Ectodermal cell (in vitro differentiated cells): ENCODE data around the gene FKBP1A.

Experiments
- H3K27ac ChIP-seq: 2 replicates; pipeline ENCODE4 v1.7.0; 2013; ENCODE audit warnings: mild to moderate bottlenecking, low read depth, low read length; ENCODE audit not compliant: insufficient read depth, poor library complexity, severe bottlenecking
- H3K27me3 ChIP-seq: 2 replicates; pipeline ENCODE4 v1.7.0; 2013; ENCODE audit warnings: mild to moderate bottlenecking, low read length; ENCODE audit not compliant: insufficient read depth, control insufficient read depth, poor library complexity, severe bottlenecking
- H3K36me3 ChIP-seq: one replicate; pipeline ENCODE4 v1.7.0; 2013; ENCODE audit warnings: low read length; ENCODE audit not compliant: control insufficient read depth, insufficient read depth
- H3K4me1 ChIP-seq: one replicate; pipeline ENCODE4 v1.7.0; 2013; ENCODE audit warnings: low read length; ENCODE audit not compliant: control insufficient read depth, insufficient read depth
- H3K4me3 ChIP-seq: 2 replicates; pipeline ENCODE4 v1.7.0; 2013; ENCODE audit warnings: low read depth, low read length, control low read depth; ENCODE audit not compliant: insufficient read depth
- H3K9me3 ChIP-seq: 2 replicates; pipeline ENCODE4 v1.7.0; 2013; ENCODE audit warnings: mild to moderate bottlenecking, low read length, moderate library complexity; ENCODE audit not compliant: control insufficient read depth
- WGBS, 2 experiments: methylation state at CpG; one replicate each; pipeline ENCODE4 v1.1.7; 2013; ENCODE audit warnings: missing lambda C conversion rate in 2 of 2; 5-methylcytosine and 5-hydroxymethylcytosine counted together

Gene FKBP1A

DNA sequence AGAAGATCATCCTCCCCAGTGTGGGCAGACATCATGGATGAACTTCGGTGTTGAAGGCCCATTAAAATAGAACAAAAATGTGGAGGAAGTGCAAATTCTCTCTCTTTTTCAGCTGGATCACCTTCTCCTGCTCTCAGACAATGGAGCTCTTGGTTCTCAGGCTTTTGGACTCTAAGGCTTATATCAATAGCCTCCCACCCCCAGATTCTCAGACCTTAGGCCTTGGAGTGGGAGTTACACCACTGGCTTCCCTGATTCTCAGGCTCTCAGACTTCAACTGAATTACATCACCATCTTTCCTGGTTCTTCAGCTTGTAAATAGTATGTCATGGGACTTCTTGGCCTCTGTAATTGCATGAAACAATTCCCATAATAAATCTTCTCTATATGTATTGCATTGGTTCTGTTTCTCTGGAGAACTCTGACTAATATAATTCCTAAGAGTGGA is 37.2 kb upstream of the FKBP1A start:
- 91 to 98% methylated on average over 1 of the region's 1 CpG for WGBS, 2 experiments
- no peak overlapping the region for H3K4me3 ChIP-seq
- H3K27me3 ChIP-seq, result no peaks in the 10 kb centered on the region
- no peaks in the 10 kb centered on the region for H3K9me3 ChIP-seq
- H3K4me1 ChIP-seq, result peaks cover 12% of the 10 kb centered on the region
- H3K27ac ChIP-seq, result no peak overlapping the region
- no peaks in the 10 kb centered on the region for H3K36me3 ChIP-seq

DNA sequence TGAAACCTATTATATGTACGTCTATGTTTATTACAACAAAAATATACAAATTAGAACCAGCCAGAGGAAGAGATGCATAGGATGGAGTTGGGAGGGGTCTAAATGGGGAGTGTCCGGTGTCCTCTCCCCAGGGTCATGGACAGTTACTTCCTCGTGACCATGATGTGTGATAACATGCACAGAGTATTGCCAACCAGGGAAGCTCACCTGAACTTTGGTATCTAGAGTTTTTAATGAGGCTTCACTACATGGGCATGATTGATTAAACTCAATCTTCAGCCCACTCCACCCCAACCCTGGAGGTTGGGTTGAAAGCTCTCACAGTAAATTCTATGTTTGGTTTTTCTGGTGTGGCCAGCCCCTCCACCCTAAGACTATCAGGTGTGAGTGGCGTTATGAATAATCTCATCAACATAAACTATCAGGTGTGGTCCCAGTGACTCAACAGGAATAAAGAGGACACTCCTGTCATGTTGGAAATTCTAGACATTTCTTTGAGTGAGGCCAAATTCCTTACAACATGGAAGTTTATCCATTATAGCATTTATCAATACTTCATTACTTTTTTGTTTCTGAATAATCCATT is 36.4 kb upstream of the FKBP1A start:
- 93 to 97% methylated on average over 2 to 3 of the region's 4 CpGs for WGBS, 2 experiments
- Histone ChIP-seq H3K4me3 (no peak overlapping the region), H3K27me3 (no peaks in the 10 kb centered on the region), H3K36me3 (no peaks in the 10 kb centered on the region), H3K9me3 (no peaks in the 10 kb centered on the region), H3K27ac (no peak overlapping the region), H3K4me1 (peaks cover 12% of the 10 kb centered on the region)

DNA sequence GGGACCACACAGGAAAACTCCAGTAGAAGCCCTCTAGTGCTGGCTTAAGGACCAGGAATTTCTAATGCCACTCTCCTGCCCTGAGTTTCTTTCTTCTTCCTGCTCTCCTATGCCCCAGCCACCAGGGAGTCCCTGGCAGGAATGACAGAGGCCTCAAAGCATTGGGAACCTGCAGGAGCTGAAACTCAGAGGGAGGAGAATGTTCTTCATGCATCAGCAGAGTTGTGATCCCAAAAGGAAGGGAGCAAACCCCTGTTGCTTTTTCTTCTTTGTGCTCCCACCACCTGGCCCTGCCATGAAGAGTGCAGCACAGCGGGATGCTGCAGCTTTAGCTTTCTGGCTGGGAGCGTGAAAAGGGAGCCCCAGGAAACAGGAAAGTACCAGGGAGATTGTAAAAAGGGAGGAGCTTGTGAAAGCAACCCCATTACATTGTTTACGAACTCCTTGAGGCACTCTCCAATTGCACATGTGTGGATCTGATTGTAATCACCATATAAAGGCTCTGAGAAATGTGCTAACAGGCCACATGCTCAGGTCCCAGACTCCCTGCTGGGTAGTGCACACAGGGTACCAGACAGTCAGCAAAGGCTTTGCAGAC is 34.7 kb upstream of the FKBP1A start:
- Histone ChIP-seq H3K4me3 (peak overlapping the region; percentile 8), H3K27ac (peak overlapping the region; percentile 77), H3K9me3 (no peaks in the 10 kb centered on the region), H3K4me1 (peaks cover 12% of the 10 kb centered on the region), H3K27me3 (no peaks in the 10 kb centered on the region), H3K36me3 (no peaks in the 10 kb centered on the region)
- WGBS, 2 experiments, result 2 to 3% methylated on average over 3 of the region's 3 CpGs

DNA sequence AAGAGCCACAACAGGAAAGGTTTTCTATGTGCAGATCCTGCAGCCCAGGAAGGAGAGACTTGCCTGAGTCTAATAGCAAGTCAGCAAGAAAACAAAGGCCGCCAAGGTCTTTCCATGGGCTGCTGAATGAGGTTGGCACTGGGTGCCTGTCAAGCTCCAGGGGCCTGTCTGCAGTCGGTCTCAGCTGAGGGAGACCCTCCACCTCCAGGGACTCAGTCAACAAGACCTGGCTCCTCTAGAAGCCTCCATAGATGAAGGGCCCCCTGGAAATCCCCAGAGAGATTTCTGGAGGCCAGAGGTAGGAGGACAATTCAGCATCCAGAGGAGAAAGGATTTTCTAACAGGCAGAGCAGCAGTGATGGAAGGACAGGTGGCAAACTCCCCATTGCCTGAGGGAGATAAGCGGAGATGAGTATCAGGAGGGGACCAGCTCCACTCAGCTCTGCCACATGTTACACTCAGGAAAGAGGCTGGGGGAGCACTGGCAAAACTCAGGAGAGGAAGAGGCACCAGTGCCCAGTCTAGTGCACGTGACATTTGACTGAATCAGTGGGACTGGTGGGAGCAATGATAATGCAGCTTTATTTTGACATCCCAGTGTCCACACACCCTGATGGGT is 33.5 kb upstream of the FKBP1A start:
- no peaks in the 10 kb centered on the region for H3K9me3 ChIP-seq
- H3K4me3 ChIP-seq, result no peak overlapping the region
- H3K27ac ChIP-seq, result no peak overlapping the region
- no peaks in the 10 kb centered on the region for H3K36me3 ChIP-seq
- H3K27me3 ChIP-seq, result no peaks in the 10 kb centered on the region
- H3K4me1 ChIP-seq, result peaks cover 12% of the 10 kb centered on the region
- WGBS, 2 experiments, result 75 to 78% methylated on average over 4 of the region's 4 CpGs

DNA sequence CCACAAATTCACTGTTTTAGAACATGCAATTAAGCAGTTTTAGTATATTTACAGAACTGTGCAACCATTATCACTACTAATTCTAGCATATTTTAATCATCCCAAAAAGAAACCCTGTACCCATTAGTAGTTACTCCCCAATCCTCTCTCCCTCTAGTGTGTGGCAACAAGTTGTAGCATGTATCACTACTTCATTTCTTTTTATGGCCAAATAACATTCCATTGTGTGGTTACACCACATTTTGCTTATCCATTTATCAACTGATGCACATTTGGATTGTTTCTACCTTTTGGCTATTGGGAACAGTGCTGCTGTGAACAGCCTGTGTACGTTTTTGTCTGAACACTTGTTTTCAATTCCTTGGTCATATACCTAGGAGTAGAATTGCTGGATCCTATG is 31.5 kb upstream of the FKBP1A start:
- no peak overlapping the region for H3K4me3 ChIP-seq
- H3K9me3 ChIP-seq, result no peaks in the 10 kb centered on the region
- no peaks in the 10 kb centered on the region for H3K36me3 ChIP-seq
- 75 to 98% methylated on average over 1 of the region's 1 CpG for WGBS, 2 experiments
- no peak overlapping the region for H3K27ac ChIP-seq
- peaks cover 12% of the 10 kb centered on the region for H3K4me1 ChIP-seq
- no peaks in the 10 kb centered on the region for H3K27me3 ChIP-seq

DNA sequence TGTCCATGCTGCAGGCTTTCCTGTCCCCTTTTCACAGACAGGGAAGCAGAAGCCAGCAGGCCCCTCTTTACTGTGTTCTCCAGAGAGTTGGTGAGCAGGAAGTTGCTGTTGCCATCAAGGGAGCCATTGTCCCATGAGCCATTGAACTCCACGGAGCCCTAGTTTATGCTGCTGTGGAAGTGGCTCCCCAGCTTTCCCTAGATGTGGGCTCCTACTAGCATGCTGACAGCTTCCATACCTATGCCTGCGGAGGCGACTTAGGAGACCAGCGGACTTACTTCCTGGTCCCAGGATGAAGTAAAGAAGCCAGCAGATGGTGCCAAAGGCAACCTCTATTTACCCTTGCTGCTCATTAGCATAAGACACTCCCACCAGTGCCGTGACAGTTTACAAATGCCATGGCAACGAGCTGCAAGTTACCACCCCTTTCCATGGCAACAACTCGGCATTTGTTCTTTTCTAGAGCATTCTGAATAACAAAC is 30.8 kb upstream of the FKBP1A start:
- 31 to 34% methylated on average over 7 of the region's 7 CpGs for WGBS, 2 experiments
- no peaks in the 10 kb centered on the region for H3K9me3 ChIP-seq
- H3K4me1 ChIP-seq, result peaks cover 12% of the 10 kb centered on the region
- H3K4me3 ChIP-seq, result no peak overlapping the region
- H3K36me3 ChIP-seq, result no peaks in the 10 kb centered on the region
- no peaks in the 10 kb centered on the region for H3K27me3 ChIP-seq
- H3K27ac ChIP-seq, result no peak overlapping the region

DNA sequence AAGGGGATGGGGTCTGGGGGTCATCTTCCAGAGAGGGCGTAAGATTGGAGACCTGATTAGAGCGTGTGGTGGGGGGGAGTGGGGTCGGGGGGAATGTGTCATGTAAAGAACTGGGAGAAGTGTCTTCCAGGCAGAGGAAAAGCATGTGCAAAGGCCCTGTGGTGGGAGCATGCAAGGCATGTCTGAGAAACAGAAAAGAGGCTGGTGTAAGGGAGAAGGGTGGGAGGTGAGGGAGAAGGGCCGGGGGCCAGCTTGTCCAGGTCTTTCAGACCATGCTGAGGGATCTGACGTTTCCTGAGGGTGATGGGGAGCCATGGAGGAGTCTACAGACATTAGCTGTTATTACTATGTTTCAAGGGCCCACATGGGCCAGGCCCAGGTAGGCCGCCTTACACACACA is 30.4 kb upstream of the FKBP1A start:
- no peaks in the 10 kb centered on the region for H3K36me3 ChIP-seq
- no peak overlapping the region for H3K4me3 ChIP-seq
- 90 to 91% methylated on average over 6 of the region's 6 CpGs for WGBS, 2 experiments
- peaks cover 12% of the 10 kb centered on the region for H3K4me1 ChIP-seq
- no peaks in the 10 kb centered on the region for H3K9me3 ChIP-seq
- H3K27ac ChIP-seq, result no peak overlapping the region
- H3K27me3 ChIP-seq, result no peaks in the 10 kb centered on the region

DNA sequence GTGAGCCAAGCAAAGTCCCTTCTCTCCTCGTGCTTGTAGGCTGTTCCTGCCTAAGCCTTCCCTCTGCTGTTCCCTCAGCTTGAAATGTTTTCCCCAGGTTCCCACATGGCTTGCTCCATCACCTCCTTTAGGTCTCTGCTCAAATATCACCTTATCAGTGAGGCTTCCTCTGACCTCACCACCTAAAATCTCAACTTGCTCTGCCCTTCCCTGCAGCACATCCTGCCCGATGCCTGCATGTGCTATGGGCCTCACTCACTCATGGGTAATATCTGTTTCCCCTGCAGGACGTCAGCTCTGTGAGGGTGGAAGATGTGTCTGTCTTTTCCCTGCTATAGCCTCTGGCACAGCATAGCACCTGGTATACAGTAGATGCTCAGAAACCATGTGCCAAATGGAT is 29.9 kb upstream of the FKBP1A start:
- 67 to 80% methylated on average over 3 of the region's 3 CpGs for WGBS, 2 experiments
- no peak overlapping the region for H3K4me3 ChIP-seq
- H3K4me1 ChIP-seq, result peaks cover 9% of the 10 kb centered on the region
- no peak overlapping the region for H3K27ac ChIP-seq
- no peaks in the 10 kb centered on the region for H3K36me3 ChIP-seq
- H3K27me3 ChIP-seq, result no peaks in the 10 kb centered on the region
- H3K9me3 ChIP-seq, result no peaks in the 10 kb centered on the region

DNA sequence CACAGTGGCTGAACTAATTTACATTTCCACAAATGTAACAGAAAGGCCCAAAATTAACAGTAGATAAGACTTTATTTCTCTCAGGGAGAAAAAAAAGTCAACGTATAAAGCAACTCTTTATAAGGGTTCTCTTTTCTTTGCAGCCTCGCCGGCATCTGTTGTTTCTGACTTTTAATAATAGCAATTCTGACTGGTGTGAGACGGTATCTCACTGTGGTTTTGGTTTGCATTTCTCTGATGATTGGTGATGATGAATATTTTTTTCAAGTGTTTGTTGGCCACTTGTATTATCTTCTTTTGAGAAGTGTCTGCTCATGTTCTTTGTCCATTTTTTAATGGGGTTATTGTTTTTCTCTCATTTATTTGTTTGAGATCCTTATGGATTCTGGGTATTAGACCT is 27.2 kb upstream of the FKBP1A start:
- no peaks in the 10 kb centered on the region for H3K9me3 ChIP-seq
- no peaks in the 10 kb centered on the region for H3K27me3 ChIP-seq
- H3K27ac ChIP-seq, result no peak overlapping the region
- WGBS, 2 experiments, result 94 to 98% methylated on average over 4 of the region's 4 CpGs
- no peaks in the 10 kb centered on the region for H3K36me3 ChIP-seq
- no peaks in the 10 kb centered on the region for H3K4me1 ChIP-seq
- no peak overlapping the region for H3K4me3 ChIP-seq

DNA sequence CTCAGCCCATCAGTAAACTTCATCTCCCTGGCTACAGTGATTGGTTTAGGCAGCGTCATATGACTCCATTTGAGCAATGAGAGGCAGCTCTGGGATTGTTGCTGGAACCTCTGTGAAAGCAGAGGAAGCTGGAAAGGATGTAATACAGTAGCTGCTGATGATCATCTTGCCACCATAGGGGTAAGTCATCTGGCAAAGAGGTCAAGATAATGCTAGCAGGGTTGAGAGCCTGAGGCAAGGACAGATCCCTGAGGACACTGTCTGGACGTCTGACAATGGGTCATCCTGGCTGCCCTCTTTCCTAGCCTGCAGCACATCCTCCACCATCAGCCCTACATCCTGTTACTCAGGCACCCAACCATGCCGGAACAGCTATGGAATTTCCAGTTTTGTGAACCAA is 25.5 kb upstream of the FKBP1A start:
- H3K4me3 ChIP-seq, result no peak overlapping the region
- no peak overlapping the region for H3K27ac ChIP-seq
- no peaks in the 10 kb centered on the region for H3K9me3 ChIP-seq
- no peaks in the 10 kb centered on the region for H3K27me3 ChIP-seq
- H3K4me1 ChIP-seq, result no peaks in the 10 kb centered on the region
- H3K36me3 ChIP-seq, result no peaks in the 10 kb centered on the region
- 86 to 89% methylated on average over 3 of the region's 3 CpGs for WGBS, 2 experiments
